Measurements from ENCODE around the gene PIK3R5.

Gene PIK3R5

GRCh38 chr17:8968503-8968902 lies 3.0 kb upstream of the PIK3R5 start:
- TF ChIP-seq GATA1 (IDR thresholded peaks at IDR 0.05; ENCODE audit: low read depth, low read length) (no peak), POLR2A (IDR thresholded peaks at IDR 0.05; ENCODE audit: low read length) (no peak)
- no peak for DNase-seq

GRCh38 chr17:8967861-8968260 lies 2.4 kb upstream of the PIK3R5 start:
- TF ChIP-seq GATA1 (IDR thresholded peaks at IDR 0.05; ENCODE audit: low read depth, low read length), result no peak
- no peak for TF ChIP-seq POLR2A (IDR thresholded peaks at IDR 0.05; ENCODE audit: low read length)
- no peak for DNase-seq

DNA sequence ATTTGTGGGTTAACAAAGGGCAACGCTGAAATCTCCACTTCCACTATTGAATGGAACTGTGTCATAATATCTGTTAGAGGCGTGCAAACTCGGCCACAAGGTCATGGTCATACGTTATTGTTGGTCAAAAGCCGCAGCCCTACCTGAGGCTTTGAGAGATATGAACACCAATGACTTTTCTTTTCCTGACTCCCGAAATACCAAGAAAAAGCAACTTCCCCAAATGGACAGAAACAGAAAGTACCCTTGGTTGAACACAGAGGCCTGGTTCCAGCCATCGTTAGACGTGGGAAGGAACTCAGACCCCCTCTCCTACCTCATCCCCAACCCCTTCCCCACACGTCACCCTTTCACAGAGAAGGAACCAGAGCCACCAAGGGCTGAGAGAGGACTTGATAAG lies 1.4 kb upstream of the PIK3R5 start:
- DNase-seq, result no peak
- no peak for TF ChIP-seq POLR2A (IDR thresholded peaks at IDR 0.05; ENCODE audit: low read length)
- TF ChIP-seq GATA1 (IDR thresholded peaks at IDR 0.05; ENCODE audit: low read depth, low read length), result no peak

DNA sequence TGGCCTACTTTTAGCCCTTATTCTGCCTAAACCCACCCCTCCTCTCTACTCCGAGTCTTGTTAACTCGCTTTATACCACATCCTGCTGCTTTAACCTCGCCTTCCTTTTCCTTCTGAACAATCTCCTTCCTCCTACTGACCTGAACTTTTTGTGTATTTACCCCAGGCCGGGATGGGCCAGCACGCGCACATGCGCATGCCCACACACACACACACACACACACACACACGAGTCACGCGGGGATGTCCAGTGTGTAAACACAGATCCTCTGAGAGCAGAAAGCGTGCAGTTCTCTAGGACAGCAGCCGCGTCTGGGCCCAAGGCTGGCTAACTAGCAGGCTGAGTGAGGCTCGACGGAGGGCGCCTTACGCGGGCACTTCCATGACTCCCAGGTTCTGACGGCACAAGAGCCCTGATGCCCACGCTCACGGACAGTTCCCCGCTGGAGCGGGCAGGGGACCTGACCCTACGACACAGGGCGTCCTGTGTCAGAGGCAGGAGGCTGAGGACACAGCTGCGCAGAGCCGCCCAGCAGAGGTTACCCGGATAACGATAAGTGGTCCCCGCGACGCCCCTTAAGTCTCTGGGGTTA lies 610 bp downstream of the PIK3R5 start:
- DNase-seq, result no peak
- TF ChIP-seq GATA1 (IDR thresholded peaks at IDR 0.05; ENCODE audit: low read depth, low read length) (no peak), POLR2A (IDR thresholded peaks at IDR 0.05; ENCODE audit: low read length) (no peak)

GRCh38 chr17:8963647-8964258 lies 1.8 kb downstream of the PIK3R5 start:
- TF ChIP-seq POLR2A (IDR thresholded peaks at IDR 0.05; ENCODE audit: low read length) (no peak), GATA1 (IDR thresholded peaks at IDR 0.05; ENCODE audit: low read depth, low read length) (no peak)
- no peak for DNase-seq

DNA sequence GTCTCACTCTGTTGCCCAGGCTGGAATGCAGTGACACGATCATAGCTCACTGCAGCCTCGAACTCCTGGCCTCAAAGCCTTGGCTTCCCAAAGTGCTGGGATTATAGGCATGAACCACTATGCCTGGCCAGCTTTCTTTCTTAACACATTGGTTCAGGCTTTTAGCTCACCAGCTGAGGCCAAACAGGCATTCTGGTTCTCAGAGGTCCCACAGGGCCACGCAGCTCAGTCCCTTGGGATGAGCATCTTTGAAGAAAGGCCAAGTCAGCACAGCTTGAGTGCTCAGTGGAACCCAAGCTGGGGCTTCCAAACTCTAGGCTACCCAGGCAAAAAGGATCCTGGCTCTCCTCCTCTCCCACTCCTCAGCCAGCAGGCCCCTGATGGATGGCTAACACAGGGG lies 2.5 kb downstream of the PIK3R5 start:
- DNase-seq, result no peak
- no peak for TF ChIP-seq POLR2A (IDR thresholded peaks at IDR 0.05; ENCODE audit: low read length)
- no peak for TF ChIP-seq GATA1 (IDR thresholded peaks at IDR 0.05; ENCODE audit: low read depth, low read length)

- TF ChIP-seq POLR2A (IDR thresholded peaks at IDR 0.05; ENCODE audit: low read length) (no peak), GATA1 (IDR thresholded peaks at IDR 0.05; ENCODE audit: low read depth, low read length) (no peak)
- no peak for DNase-seq
Observed at GRCh38 chr17:8961829-8962228, 3.7 kb downstream of the PIK3R5 start.

DNA sequence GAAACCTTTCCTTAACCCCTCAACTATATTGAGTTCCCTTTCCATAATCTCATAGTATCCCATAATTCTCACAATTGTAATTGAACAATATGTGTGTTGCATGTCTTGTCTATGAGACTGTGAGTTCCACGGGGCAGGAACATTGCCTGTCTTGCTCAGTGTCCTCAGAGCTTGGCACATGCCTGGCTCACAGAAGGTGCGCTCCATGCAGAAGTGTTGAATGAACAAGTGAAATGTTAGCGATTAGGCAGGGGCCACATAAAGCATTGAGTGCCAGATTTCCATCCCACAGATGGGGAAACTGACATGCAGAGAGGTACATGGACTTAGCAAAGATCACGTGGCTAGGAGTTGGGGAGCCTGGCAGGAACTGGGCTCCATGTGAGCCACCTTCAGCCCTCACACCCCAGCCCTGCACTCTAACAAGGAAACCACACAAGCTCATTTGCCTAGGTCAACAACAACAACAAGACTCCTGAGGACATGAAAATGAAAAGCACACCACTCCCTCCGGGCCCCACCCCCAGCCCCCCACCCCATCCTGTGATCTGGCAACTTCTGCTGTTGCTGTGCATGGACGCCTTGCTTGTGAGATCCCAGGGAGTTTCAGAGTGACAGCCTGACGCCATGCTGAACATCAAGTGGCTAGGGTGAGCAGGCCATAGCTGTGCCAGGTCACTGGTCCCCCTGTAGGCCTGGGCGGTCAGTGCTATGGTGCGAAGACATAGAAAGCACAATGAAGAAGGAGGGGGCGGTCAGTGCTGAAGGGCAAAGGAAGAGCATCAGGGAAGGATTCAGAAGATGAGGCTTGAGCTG lies 5.0 kb downstream of the PIK3R5 start:
- DNase-seq, result no peak
- TF ChIP-seq POLR2A (IDR thresholded peaks at IDR 0.05; ENCODE audit: low read length) (no peak), GATA1 (IDR thresholded peaks at IDR 0.05; ENCODE audit: low read depth, low read length) (no peak)

- TF ChIP-seq GATA1 (IDR thresholded peaks at IDR 0.05; ENCODE audit: low read depth, low read length), result no peak
- no peak for TF ChIP-seq POLR2A (IDR thresholded peaks at IDR 0.05; ENCODE audit: low read length)
- DNase-seq, result no peak
Observed at GRCh38 chr17:8959312-8959918, 6.1 kb downstream of the PIK3R5 start.

- TF ChIP-seq POLR2A (IDR thresholded peaks at IDR 0.05; ENCODE audit: low read length), result no peak
- TF ChIP-seq GATA1 (IDR thresholded peaks at IDR 0.05; ENCODE audit: low read depth, low read length), result no peak
- no peak for DNase-seq
Observed at GRCh38 chr17:8957721-8958120, 7.8 kb downstream of the PIK3R5 start.

GRCh38 chr17:8956465-8956902 lies 9.0 kb downstream of the PIK3R5 start:
- TF ChIP-seq POLR2A (IDR thresholded peaks at IDR 0.05; ENCODE audit: low read length) (no peak), GATA1 (IDR thresholded peaks at IDR 0.05; ENCODE audit: low read depth, low read length) (no peak)
- no peak for DNase-seq

- DNase-seq, result no peak
- TF ChIP-seq GATA1 (IDR thresholded peaks at IDR 0.05; ENCODE audit: low read depth, low read length) (no peak), POLR2A (IDR thresholded peaks at IDR 0.05; ENCODE audit: low read length) (no peak)
Observed at GRCh38 chr17:8955021-8955959, 10.2 kb downstream of the PIK3R5 start.

- no peak for DNase-seq
- TF ChIP-seq POLR2A (IDR thresholded peaks at IDR 0.05; ENCODE audit: low read length), result no peak
- TF ChIP-seq GATA1 (IDR thresholded peaks at IDR 0.05; ENCODE audit: low read depth, low read length), result no peak
Observed at GRCh38 chr17:8954339-8954738, 11.2 kb downstream of the PIK3R5 start.

All from erythroblast (primary cell).